ENCODE data around the gene MYO1F. TPM values are rescaled to one million over a fixed set of nuclear protein-coding genes. Genes with fewer than 3 reads are reported as not detected.

The MYO1F gene
- total RNA-seq, 1 experiment from 2014 or later, result 0.05 TPM

DNA sequence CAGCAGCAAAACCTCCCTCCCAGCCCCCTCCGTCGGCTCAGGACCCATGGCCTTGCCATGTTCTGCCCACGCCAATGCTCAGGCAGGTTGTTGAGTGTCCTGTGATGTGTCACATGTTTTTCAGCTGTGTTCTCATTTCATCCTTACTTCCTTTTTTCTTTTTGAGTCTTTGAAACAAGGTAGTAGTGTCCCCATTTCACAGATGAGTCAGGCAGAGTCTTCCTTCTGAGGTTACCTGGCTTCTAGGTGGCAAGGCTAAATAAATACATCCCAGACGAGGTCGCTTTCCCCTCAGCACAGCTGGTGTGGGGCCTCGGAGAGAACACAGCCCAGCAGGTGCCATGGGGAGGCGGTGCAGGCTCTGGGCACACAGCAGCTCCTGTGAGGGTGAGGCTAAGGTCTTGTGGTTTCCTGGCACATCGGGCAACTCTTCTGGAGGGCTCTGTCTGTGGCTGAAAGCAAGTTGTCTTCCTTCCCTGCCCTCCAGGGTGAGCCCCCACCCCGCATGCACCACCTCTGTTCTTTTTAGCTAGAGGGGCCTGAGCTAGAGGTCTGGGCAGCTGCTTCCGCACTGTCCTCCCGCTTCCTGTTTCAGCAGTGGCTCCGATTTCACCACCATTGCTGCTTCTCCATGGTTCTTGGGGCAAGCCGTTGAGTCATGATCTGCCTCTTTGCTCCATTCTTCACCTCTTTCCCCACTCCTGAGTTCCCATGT, 89.9 kb downstream of the MYO1F start:
- in situ Hi-C loops (cut with HindIII; ENCODE audit: low pct_unique_long_range_greater_than_20kb, low sequenced_read_pairs), result no loop called here
- DNase-seq (ENCODE audit: low read depth, low spot score), result no peak

DNA sequence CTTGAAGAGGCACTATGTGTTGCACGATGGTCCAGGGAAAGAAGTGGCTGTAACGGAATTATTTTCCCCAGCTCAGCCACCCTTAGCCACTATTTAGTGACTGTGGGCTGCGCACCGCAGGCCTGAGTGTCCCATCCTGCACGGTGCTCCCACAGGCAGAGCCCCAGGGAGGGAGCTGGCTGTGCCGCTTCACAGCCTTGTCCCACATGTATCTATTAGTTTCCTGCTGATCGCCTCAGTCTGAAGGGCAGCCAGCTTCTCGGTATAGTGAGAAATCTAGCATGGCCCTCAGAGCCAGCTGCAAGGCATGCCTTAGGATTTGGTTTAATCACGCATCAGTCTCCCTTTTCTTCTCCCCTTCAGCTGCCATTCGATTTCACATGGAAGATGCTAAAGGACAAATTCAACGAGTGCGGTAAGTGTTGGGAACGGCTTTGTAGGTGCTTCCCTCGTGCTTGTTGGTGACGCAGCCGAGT, 90.5 kb downstream of the MYO1F start:
- in situ Hi-C loops (cut with HindIII; ENCODE audit: low pct_unique_long_range_greater_than_20kb, low sequenced_read_pairs), result no loop called here
- no peak for DNase-seq (ENCODE audit: low read depth, low spot score)

DNA sequence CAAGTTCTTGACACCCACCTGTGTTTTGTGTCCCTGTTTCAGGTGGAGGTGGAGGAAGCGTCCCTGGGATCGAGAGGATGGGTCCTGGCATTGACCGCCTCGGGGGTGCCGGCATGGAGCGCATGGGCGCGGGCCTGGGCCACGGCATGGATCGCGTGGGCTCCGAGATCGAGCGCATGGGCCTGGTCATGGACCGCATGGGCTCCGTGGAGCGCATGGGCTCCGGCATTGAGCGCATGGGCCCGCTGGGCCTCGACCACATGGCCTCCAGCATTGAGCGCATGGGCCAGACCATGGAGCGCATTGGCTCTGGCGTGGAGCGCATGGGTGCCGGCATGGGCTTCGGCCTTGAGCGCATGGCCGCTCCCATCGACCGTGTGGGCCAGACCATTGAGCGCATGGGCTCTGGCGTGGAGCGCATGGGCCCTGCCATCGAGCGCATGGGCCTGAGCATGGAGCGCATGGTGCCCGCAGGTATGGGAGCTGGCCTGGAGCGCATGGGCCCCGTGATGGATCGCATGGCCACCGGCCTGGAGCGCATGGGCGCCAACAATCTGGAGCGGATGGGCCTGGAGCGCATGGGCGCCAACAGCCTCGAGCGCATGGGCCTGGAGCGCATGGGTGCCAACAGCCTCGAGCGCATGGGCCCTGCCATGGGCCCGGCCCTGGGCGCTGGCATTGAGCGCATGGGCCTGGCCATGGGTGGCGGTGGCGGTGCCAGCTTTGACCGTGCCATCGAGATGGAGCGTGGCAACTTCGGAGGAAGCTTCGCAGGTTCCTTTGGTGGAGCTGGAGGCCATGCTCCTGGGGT, 91.5 kb downstream of the MYO1F start:
- in situ Hi-C loops (cut with HindIII; ENCODE audit: low pct_unique_long_range_greater_than_20kb, low sequenced_read_pairs), result no loop called here
- DNase-seq (ENCODE audit: low read depth, low spot score), result no peak

DNA sequence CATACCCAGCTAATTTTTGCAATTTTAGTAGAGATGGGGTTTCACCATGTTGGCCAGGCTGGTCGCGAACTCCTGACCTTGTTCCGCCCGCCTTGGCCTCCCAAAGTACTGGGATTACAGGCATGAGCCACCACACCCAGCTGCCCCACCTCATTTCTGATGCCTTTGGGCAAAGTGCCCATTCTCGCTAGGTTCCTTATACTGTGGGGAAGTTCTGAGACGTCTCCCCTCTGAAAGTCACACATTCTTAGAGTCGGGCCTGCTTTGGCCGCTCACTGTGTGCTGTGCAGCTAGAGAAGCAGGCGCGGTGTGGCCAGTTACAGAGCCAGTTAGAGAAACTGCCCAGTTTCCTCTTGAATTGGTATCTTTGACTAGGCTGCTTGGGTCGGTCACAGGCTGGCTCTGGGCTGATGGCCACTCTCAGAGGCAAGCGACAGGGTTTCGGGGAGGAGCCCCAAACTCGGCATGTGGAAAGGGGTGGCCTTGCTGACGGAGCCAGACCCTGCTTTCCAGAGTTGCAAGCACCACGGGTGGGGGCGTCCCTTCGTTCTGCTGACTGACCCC, 92.8 kb downstream of the MYO1F start:
- in situ Hi-C loops (cut with HindIII; ENCODE audit: low pct_unique_long_range_greater_than_20kb, low sequenced_read_pairs), result no loop called here

GRCh38 chr19:8483165-8483564, 94.1 kb downstream of the MYO1F start:
- in situ Hi-C loops (cut with HindIII; ENCODE audit: low pct_unique_long_range_greater_than_20kb, low sequenced_read_pairs), result no loop called here
- DNase-seq (ENCODE audit: low read depth, low spot score), result no peak

More for the DNA sequence above, 92.8 kb downstream of the MYO1F start:
- DNase-seq (ENCODE audit: low read depth, low spot score), result no peak

DNA sequence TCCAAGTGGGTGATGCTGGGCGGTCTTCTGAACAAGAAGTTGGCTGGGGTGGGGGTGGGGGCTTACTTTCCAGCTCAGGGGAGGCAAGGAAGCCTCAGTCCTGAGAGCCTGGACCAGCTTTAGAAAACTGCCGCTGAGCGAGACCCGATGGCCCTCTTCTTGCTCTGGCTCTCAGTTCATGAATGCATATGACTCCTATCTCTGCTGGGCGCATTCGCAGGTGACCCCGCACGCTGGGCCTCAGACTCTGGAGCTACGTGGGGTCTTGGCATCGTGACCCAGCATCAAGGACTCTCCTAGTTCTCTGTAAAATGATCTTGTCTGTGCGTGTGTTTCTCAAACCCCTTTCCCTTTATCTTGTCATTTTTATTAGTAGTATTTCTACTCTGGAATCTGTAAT, 94.5 kb downstream of the MYO1F start:
- no peak for DNase-seq (ENCODE audit: low read depth, low spot score)
- in situ Hi-C loops (cut with HindIII; ENCODE audit: low pct_unique_long_range_greater_than_20kb, low sequenced_read_pairs), result no loop called here

DNA sequence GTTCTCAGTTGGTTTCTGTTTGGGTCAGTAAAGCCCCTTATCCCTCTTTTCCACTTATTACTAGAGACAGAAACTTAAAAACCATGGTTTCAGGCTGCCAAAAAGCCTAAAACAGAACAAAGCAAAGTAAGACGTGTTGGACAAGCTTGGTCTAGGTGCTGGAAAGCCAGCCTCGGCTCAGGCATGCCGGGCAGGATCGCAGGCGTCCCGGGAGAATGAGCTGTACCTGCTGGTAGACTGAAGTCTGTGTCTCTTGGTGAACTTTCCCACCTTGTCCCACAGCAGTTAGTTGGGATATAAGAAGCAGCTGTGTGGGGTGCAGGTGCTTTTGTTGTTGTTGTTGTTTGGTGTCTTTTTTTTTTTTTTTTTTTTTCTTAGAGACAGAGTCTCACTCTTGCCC, 95.6 kb downstream of the MYO1F start:
- in situ Hi-C loops (cut with HindIII; ENCODE audit: low pct_unique_long_range_greater_than_20kb, low sequenced_read_pairs), result no loop called here
- no peak for DNase-seq (ENCODE audit: low read depth, low spot score)

GRCh38 chr19:8481201-8481600, 96.0 kb downstream of the MYO1F start:
- in situ Hi-C loops (cut with HindIII; ENCODE audit: low pct_unique_long_range_greater_than_20kb, low sequenced_read_pairs), result no loop called here
- DNase-seq (ENCODE audit: low read depth, low spot score), result no peak

DNA sequence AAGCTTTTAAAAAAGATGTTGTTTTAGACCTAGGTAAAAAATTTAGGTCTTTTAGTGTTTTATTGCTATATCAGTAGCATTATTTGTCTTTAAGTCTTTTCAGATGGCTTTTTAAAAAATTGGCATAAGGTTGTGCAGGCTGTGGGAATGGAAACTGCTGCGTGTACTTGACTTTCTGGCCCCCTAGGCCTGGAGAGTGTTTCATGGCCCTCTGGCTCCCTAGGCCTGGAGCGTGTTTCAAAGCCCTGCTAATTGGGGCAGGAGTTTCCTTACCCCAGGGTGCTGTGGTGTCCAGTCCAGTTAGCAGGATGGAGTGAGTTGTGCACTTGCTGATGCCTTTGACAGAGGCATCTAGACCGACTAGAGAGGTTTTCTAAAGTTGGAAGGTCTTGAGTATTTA, 98.6 kb downstream of the MYO1F start:
- in situ Hi-C loops (cut with HindIII; ENCODE audit: low pct_unique_long_range_greater_than_20kb, low sequenced_read_pairs), result no loop called here
- DNase-seq (ENCODE audit: low read depth, low spot score), result no peak

DNA sequence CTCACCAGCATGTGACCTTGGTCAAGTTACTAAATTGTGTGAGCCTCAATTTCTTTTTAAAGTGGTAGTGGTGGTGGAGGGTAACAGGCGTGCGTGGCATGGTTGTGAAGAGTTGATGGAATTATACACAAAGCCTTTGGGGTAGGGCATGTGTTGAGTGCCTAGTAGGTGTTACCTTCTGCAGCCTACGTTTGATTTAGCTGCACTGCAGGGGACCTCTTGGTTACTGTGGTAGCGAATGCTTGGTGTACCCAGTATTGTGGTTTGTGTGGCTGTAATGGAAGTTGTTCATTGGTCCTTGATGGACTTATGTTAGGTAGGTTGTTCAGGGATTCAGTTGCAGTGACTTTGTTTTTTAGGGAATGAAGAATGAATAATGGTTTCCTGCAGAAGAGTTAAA, 99.4 kb downstream of the MYO1F start:
- in situ Hi-C loops (cut with HindIII; ENCODE audit: low pct_unique_long_range_greater_than_20kb, low sequenced_read_pairs), result no loop called here
- DNase-seq (ENCODE audit: low read depth, low spot score), result no peak

DNA sequence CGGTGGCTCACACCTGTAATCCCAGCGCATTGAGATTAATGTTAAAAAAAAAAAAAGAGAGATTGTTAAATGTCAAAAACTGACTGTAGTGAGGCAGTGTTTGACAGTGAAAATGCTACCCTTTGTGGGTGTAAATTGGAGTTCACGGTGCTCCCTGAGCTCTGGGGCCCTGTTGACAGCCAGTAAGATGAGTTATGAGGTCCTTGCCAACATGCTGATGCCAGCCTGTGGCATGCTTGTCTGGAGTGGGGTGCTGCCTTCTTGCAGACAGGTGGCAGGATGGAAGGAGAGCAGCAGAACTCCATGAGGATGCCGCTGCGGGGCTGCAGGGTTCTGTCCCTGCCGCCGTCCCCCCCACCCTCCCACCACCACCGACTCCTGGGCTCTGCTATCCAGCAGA, 100.7 kb downstream of the MYO1F start:
- in situ Hi-C loops (cut with HindIII; ENCODE audit: low pct_unique_long_range_greater_than_20kb, low sequenced_read_pairs), result no loop called here
- no peak for DNase-seq (ENCODE audit: low read depth, low spot score)

- in situ Hi-C loops (cut with HindIII; ENCODE audit: low pct_unique_long_range_greater_than_20kb, low sequenced_read_pairs), result no loop called here
- peak; percentile 37 for DNase-seq (ENCODE audit: low read depth, low spot score)
These were observed 102.2 kb downstream of the MYO1F start for GRCh38 chr19:8475005-8475404.

GRCh38 chr19:8473648-8474476, 103.4 kb downstream of the MYO1F start:
- in situ Hi-C loops (cut with HindIII; ENCODE audit: low pct_unique_long_range_greater_than_20kb, low sequenced_read_pairs), result no loop called here
- no peak for DNase-seq (ENCODE audit: low read depth, low spot score)

Other genes with a start within 250 kb of the MYO1F start
- gene KANK3, start 234.2 kb downstream of the MYO1F start, total RNA-seq (2014; rRNA removed; shearing (Covaris generic)), result 0.11 and 0.24 TPM in 2 replicates
- gene ANGPTL4, start 213.3 kb downstream of the MYO1F start, total RNA-seq (2014; rRNA removed; shearing (Covaris generic)), result 0.45 TPM in 1 of 2 replicates, not detected in the other
- gene RAB11B, start 187.1 kb downstream of the MYO1F start, total RNA-seq (2014; rRNA removed; shearing (Covaris generic)), result 5.5 and 6.4 TPM in 2 replicates
- 16.6 and 17.8 TPM in 2 replicates for gene MARCHF2, start 164.1 kb downstream of the MYO1F start, total RNA-seq (2014; rRNA removed; shearing (Covaris generic))
- gene HNRNPM, start 132.5 kb downstream of the MYO1F start, total RNA-seq (2014; rRNA removed; shearing (Covaris generic)), result 56.1 and 66.5 TPM in 2 replicates
- not detected in 2 replicates for gene PRAM1, start 74.8 kb downstream of the MYO1F start, total RNA-seq (2014; rRNA removed; shearing (Covaris generic))
- gene ZNF414, start 63.3 kb downstream of the MYO1F start, total RNA-seq (2014; rRNA removed; shearing (Covaris generic)), result 0.90 and 3.4 TPM in 2 replicates
- gene ADAMTS10, start 33.3 kb upstream of the MYO1F start, total RNA-seq (2014; rRNA removed; shearing (Covaris generic)), result not detected in 2 replicates
- not detected in 2 replicates for gene NFILZ, start 53.2 kb upstream of the MYO1F start, total RNA-seq (2014; rRNA removed; shearing (Covaris generic))
- gene ACTL9, start 121.4 kb upstream of the MYO1F start, total RNA-seq (2014; rRNA removed; shearing (Covaris generic)), result not detected in 2 replicates
- gene OR2Z1, start 144.2 kb upstream of the MYO1F start, total RNA-seq (2014; rRNA removed; shearing (Covaris generic)), result not detected in 2 replicates

Measured in SK-MEL-5 (cell line).